ENCODE measurements around the gene WDR82. TPM values are rescaled to one million over a fixed set of nuclear protein-coding genes. Genes with fewer than 3 reads are reported as not detected.
"Not testable (repeated sequence)": the region's sequence is repeated elsewhere in the genome, so short reads cannot be mapped to it uniquely, and the experiment has no call there.

WDR82 gene
- total and polyA plus RNA-seq, 2 experiments from 2014 or later, result 25.2 to 71.8 TPM

- TF ChIP-seq ZNF331 (CRISPR knock-in tag; IDR thresholded peaks at IDR 0.05; ENCODE audit: low read depth), result no peak
- no peak for TF ChIP-seq EZH2phosphoT487 (IDR thresholded peaks at IDR 0.05; ENCODE audit: unreplicated experiment)
- no peak for TF ChIP-seq CTCF (conservative IDR thresholded peaks at IDR 0.05; ENCODE audit: low read depth in 2 of 2)
- no peak for TF ChIP-seq CREB1 (CRISPR knock-in tag; IDR thresholded peaks at IDR 0.05; ENCODE audit: low read depth)
- no peak for TF ChIP-seq POLR2AphosphoS5 (IDR thresholded peaks at IDR 0.05; ENCODE audit: low read depth)
- no peak for TF ChIP-seq REST (IDR thresholded peaks at IDR 0.05; ENCODE audit: unreplicated experiment)
- TF ChIP-seq ETS1 (IDR thresholded peaks at IDR 0.05), result no peak
- no peak for TF ChIP-seq EZH2 (IDR thresholded peaks at IDR 0.05; ENCODE audit: low read depth, unreplicated experiment)
- no peak for TF ChIP-seq NANOG (IDR thresholded peaks at IDR 0.05; ENCODE audit: borderline replicate concordance)
- TF ChIP-seq STAT1 (IDR thresholded peaks at IDR 0.05; ENCODE audit: unreplicated experiment), result no peak
Measured at GRCh38 chr3:52272831-52273230, 5.6 kb downstream of the WDR82 start (continued).

- H3K27me3 ChIP-seq (ENCODE audit: insufficient read depth); H3K27me3 Mint-ChIP-seq (ENCODE audit: insufficient read depth, low read depth, poor library complexity); H3K9me2 ChIP-seq (ENCODE audit: insufficient read depth); H3K4me3 ChIP-seq; H3K4me2 ChIP-seq; H2AFZ ChIP-seq; ATAC-seq; DNase-seq (ENCODE audit: low spot score); H3K4me3 Mint-ChIP-seq; H3K9me3 Mint-ChIP-seq; H3K27ac Mint-ChIP-seq: not testable (repeated sequence)
- Histone ChIP-seq H3K27ac (ENCODE audit: low read depth) (peak overlapping the region; percentile 77), H3K79me2 (replicated peaks; ENCODE audit: insufficient read depth) (peaks cover 98% of the 10 kb centered on the region), H4K20me1 (replicated peaks; ENCODE audit: insufficient read depth) (peaks cover 85% of the 10 kb centered on the region), H3F3A (replicated peaks; ENCODE audit: low read depth) (peaks cover 11% of the 10 kb centered on the region; the same call in 1 of the 2 replicates), H3K36me3 (ENCODE audit: insufficient read depth) (peaks cover 32% of the 10 kb centered on the region), H3K4me1 (ENCODE audit: insufficient read depth) (peaks cover 14% of the 10 kb centered on the region)
- peaks cover 13% of the 10 kb centered on the region for H3K4me1 Mint-ChIP-seq
- peaks cover 66% of the 10 kb centered on the region for H3K36me3 Mint-ChIP-seq (ENCODE audit: low read depth)
Measured at GRCh38 chr3:52272172-52272571, 6.3 kb downstream of the WDR82 start.

Measured in GM23338 (cell line).